ENCODE data around the gene ITPRID1. TPM values are rescaled to one million over a fixed set of nuclear protein-coding genes. Genes with fewer than 3 reads are reported as not detected.
A peak's percentile ranks its signal among the peaks of the same experiment; 100 is the strongest.

ITPRID1 gene
- total and polyA plus RNA-seq, 10 donors = not detected

- no peak for DNase-seq
- intact Hi-C loops (cut with DNase I; ENCODE audit: low total_unique reads) = no loop called here
These were observed 120.1 kb downstream of the ITPRID1 start for GRCh38 chr7:31633894-31634494.

GRCh38 chr7:31640381-31640780 lies 126.5 kb downstream of the ITPRID1 start:
- Histone ChIP-seq H3K4me1 (no peaks in the 10 kb centered on the region), H3K4me3 (no peak overlapping the region), H3K27ac (peak overlapping the region in 1 of 8 donors; percentile 1), H3K36me3 (no peaks in the 10 kb centered on the region), H3K27me3 (replicated peaks in 1 of 7) (no peaks in the 10 kb centered on the region), H3K9me3 (no peaks in the 10 kb centered on the region)
- TF ChIP-seq POLR2AphosphoS5 (IDR thresholded peaks at IDR 0.05) (no peak), CTCF (IDR thresholded peaks at IDR 0.05 in 8 of 11, conservative IDR thresholded peaks at IDR 0.05 in 3 of 11) (no peak)
- WGBS, 5 donors = 38 to 62% (median 45%) methylated on average over 3 of the region's 3 CpGs
- no peak for DNase-seq
- intact Hi-C loops (cut with DNase I; ENCODE audit: low total_unique reads) = no loop called here

More at GRCh38 chr7:31633894-31634494, 120.1 kb downstream of the ITPRID1 start:
- H3K36me3 ChIP-seq = no peaks in the 10 kb centered on the region
- no peaks in the 10 kb centered on the region for H3K27me3 ChIP-seq (replicated peaks in 1 of 7)
- peak in 6 of 11 experiments; percentile 15 to 49 (median 24) for TF ChIP-seq CTCF (IDR thresholded peaks at IDR 0.05 in 8 of 11, conservative IDR thresholded peaks at IDR 0.05 in 3 of 11)
- TF ChIP-seq POLR2AphosphoS5 (IDR thresholded peaks at IDR 0.05) = no peak
- no peak overlapping the region for H3K27ac ChIP-seq
- H3K4me1 ChIP-seq = no peaks in the 10 kb centered on the region
- H3K9me3 ChIP-seq = no peaks in the 10 kb centered on the region
- 43 to 49% (median 44%) methylated on average over 2 of the region's 2 CpGs for WGBS, 5 donors
- no peak overlapping the region for H3K4me3 ChIP-seq

GRCh38 chr7:31642681-31643115 lies 128.8 kb downstream of the ITPRID1 start:
- intact Hi-C loops (cut with DNase I; ENCODE audit: low total_unique reads) = no loop called here
- Histone ChIP-seq H3K4me3 (no peak overlapping the region), H3K27me3 (replicated peaks in 1 of 7) (no peaks in the 10 kb centered on the region), H3K9me3 (no peaks in the 10 kb centered on the region), H3K4me1 (no peaks in the 10 kb centered on the region), H3K27ac (no peak overlapping the region), H3K36me3 (no peaks in the 10 kb centered on the region)
- no peak for DNase-seq
- WGBS, 5 donors = 57 to 75% (median 65%) methylated on average over 4 to 5 of the region's 5 CpGs
- no peak for TF ChIP-seq CTCF (IDR thresholded peaks at IDR 0.05 in 8 of 11, conservative IDR thresholded peaks at IDR 0.05 in 3 of 11)
- no peak for TF ChIP-seq POLR2A (IDR thresholded peaks at IDR 0.05)
- no peak for TF ChIP-seq POLR2AphosphoS5 (IDR thresholded peaks at IDR 0.05)

GRCh38 chr7:31646942-31647341 lies 133.1 kb downstream of the ITPRID1 start:
- DNase-seq = no peak
- Histone ChIP-seq H3K4me3 (no peak overlapping the region), H3K9me3 (no peaks in the 10 kb centered on the region), H3K4me1 (peaks cover 0 to 3% (median 0%) of the 10 kb centered on the region in 6 donors), H3K27ac (no peak overlapping the region), H3K36me3 (no peaks in the 10 kb centered on the region), H3K27me3 (replicated peaks in 1 of 7) (no peaks in the 10 kb centered on the region)
- TF ChIP-seq POLR2AphosphoS5 (IDR thresholded peaks at IDR 0.05) = no peak
- TF ChIP-seq POLR2A (IDR thresholded peaks at IDR 0.05) = no peak
- TF ChIP-seq CTCF (IDR thresholded peaks at IDR 0.05 in 8 of 11, conservative IDR thresholded peaks at IDR 0.05 in 3 of 11) = no peak
- intact Hi-C loops (cut with DNase I; ENCODE audit: low total_unique reads) = no loop called here
- WGBS, 5 donors = 87 to 95% (median 93%) methylated on average over 4 of the region's 4 CpGs
